ENCODE data around the gene GLCE. TPM values are rescaled to one million over a fixed set of nuclear protein-coding genes. Genes with fewer than 3 reads are reported as not detected.
"Not testable (repeated sequence)": the region's sequence is repeated elsewhere in the genome, so short reads cannot be mapped to it uniquely, and the experiment has no call there.

The GLCE gene
- total and polyA plus RNA-seq, 7 donors: 10.3 to 24.6 (median 13.9) TPM

DNA sequence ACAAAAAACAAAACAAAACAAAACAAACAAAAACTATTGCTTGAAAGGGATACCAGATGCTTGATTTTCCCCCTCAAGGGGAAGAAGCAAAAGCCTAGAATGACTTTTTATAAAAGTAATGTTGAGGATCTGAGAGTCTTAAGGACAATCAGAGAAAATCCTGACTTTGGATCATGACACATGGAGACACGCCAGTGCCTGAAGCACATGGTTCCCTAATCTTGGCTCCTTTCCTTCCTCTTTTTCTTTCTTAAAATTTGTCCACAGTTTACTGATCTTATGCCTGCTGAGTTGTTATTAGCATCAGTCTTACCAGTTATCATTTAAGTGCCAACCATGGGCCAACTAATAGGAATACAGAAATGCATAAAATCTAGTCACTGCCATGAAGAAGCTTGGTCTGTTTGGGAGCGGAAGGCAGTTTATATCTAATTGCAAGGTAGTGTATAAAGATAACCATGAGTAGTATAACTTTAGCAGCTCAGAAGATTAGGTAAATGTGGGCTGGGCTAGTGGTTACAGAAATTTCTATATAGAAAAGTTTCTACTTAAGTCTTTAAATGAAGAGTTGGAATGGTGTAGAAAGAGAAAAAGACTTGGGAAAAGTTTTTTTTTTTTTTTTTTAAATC, 6.9 kb downstream of the GLCE start:
- WGBS, 2 donors: 40 to 71% methylated on average over 2 of the region's 2 CpGs
- no peaks in the 10 kb centered on the region for H3K36me3 ChIP-seq
- no peaks in the 10 kb centered on the region for H3K9me3 ChIP-seq
- DNase-seq: no peak
- H3K4me3 ChIP-seq: no peak overlapping the region
- intact Hi-C loops (cut with DNase I): loop anchor here (10.0 kb wide), 1 partner anchor 227 kb away; no protein-coding TSS in a partner anchor
- no peaks in the 10 kb centered on the region for H3K4me1 ChIP-seq
- H3K27ac ChIP-seq: no peak overlapping the region
- TF ChIP-seq POLR2AphosphoS5 (IDR thresholded peaks at IDR 0.05): no peak
- no peak for TF ChIP-seq POLR2A (IDR thresholded peaks at IDR 0.05)
- no peak for TF ChIP-seq EP300 (IDR thresholded peaks at IDR 0.05)
- TF ChIP-seq, protein P1, sequence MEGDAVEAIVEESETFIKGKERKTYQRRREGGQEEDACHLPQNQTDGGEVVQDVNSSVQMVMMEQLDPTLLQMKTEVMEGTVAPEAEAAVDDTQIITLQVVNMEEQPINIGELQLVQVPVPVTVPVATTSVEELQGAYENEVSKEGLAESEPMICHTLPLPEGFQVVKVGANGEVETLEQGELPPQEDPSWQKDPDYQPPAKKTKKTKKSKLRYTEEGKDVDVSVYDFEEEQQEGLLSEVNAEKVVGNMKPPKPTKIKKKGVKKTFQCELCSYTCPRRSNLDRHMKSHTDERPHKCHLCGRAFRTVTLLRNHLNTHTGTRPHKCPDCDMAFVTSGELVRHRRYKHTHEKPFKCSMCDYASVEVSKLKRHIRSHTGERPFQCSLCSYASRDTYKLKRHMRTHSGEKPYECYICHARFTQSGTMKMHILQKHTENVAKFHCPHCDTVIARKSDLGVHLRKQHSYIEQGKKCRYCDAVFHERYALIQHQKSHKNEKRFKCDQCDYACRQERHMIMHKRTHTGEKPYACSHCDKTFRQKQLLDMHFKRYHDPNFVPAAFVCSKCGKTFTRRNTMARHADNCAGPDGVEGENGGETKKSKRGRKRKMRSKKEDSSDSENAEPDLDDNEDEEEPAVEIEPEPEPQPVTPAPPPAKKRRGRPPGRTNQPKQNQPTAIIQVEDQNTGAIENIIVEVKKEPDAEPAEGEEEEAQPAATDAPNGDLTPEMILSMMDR (IDR thresholded peaks at IDR 0.05): no peak
- H3K27me3 ChIP-seq: no peaks in the 10 kb centered on the region

DNA sequence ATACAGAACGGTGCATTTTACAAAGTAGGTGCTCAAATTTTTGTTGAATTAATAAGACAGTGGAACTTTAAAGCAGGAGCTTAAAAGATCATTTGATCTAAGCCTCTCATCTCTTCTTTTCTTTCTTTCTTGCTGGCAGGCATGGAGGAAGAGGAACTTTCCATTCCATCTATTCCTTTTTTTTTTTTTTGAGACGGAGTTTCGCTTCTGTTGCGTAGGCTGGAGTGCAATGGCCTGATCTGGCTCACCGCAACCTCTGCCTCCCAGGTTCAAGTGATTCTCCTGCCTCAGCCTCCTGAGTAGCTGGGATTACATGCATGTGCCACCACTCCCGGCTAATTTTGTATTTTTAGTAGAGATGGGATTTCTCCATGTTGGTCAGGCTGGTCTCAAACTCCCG, 7.9 kb downstream of the GLCE start:
- not testable (repeated sequence) for H3K4me3 ChIP-seq, H3K27me3 ChIP-seq, H3K9me3 ChIP-seq, H3K4me1 ChIP-seq, DNase-seq, H3K36me3 ChIP-seq, H3K27ac ChIP-seq
- WGBS, 2 donors: 91 to 94% methylated on average over 7 of the region's 7 CpGs
- intact Hi-C loops (cut with DNase I): loop anchor here (10.0 kb wide), 1 partner anchor 226 kb away; no protein-coding TSS in a partner anchor

DNA sequence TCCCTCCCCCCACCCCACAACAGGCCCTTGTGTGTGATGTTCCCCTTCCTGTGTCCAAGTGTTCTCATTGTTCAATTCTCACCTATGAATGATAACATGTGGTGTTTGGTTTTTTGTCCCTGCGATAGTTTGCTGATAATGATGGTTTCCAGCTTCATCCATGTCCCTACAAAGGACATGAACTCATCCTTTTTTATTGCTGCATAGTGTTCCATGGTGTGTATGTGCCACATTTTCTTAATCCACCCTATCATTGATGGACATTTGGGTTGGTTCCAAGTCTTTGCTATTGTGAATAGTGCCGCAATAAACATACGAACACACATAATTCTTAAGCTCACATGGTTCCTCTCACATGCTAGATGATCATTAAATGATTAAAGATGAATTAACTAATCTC, 9.1 kb downstream of the GLCE start:
- intact Hi-C loops (cut with DNase I): loop anchor here (10.0 kb wide), 1 partner anchor 225 kb away; no protein-coding TSS in a partner anchor
- H3K27ac ChIP-seq, H3K9me3 ChIP-seq, H3K4me1 ChIP-seq, H3K27me3 ChIP-seq, H3K36me3 ChIP-seq, H3K4me3 ChIP-seq, DNase-seq: not testable (repeated sequence)
- 93 to 94% methylated on average over 3 of the region's 3 CpGs for WGBS, 2 donors

DNA sequence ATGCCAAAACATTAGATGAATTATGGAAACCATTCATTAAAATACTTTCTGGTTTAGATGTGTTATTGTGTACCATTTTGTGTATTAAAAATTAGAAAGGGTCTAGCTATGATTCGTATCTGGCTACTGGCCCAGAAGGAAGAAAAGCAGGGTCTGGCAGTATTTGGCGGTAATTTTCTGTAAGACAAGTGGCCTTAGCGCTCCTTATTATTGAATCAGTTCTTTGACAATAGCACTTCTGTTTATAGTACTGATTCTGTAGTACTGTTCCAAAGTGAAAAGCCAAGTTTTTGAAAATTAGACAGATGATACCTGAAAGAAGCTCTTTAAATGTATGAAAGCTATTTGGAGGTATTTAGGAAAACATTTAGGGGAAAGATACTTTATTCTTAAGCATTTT, 10.2 kb downstream of the GLCE start:
- WGBS, 2 donors: 71 to 86% methylated on average over 3 of the region's 3 CpGs

DNA sequence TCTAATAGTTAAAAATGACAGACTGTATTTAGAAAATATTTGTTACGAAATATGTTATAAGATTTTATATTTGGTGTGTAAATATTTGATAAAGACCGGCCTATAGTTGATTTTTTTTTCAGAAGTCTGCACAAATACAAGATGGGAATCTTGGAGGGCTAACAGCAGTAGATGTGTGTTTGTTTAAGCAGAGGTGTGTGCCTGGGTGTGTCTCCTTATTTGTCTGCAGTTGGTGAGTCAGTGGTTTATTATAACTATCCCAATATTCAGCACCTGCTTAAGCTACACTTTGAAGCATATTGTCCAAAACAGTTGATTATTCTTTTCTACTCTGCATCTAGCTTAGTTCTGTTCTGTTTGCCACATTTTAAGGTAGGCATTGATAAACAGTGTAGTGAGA, 12.4 kb downstream of the GLCE start:
- Histone ChIP-seq H3K4me1 (no peaks in the 10 kb centered on the region), H3K36me3 (no peaks in the 10 kb centered on the region), H3K9me3 (no peaks in the 10 kb centered on the region), H3K27me3 (no peaks in the 10 kb centered on the region), H3K4me3 (no peak overlapping the region), H3K27ac (no peak overlapping the region)
- TF ChIP-seq POLR2AphosphoS5 (IDR thresholded peaks at IDR 0.05) (no peak), POLR2A (IDR thresholded peaks at IDR 0.05) (no peak), EP300 (IDR thresholded peaks at IDR 0.05) (no peak)
- TF ChIP-seq, protein P1 (IDR thresholded peaks at IDR 0.05): no peak
- 18 to 70% methylated on average over 2 of the region's 2 CpGs for WGBS, 2 donors
- intact Hi-C loops (cut with DNase I): no loop called here
- DNase-seq: no peak

More for the DNA sequence above, 10.2 kb downstream of the GLCE start:
- Histone ChIP-seq H3K4me3 (no peak overlapping the region), H3K36me3 (no peaks in the 10 kb centered on the region), H3K27ac (no peak overlapping the region), H3K27me3 (no peaks in the 10 kb centered on the region), H3K9me3 (no peaks in the 10 kb centered on the region), H3K4me1 (no peaks in the 10 kb centered on the region)
- TF ChIP-seq EP300 (IDR thresholded peaks at IDR 0.05): no peak
- TF ChIP-seq POLR2A (IDR thresholded peaks at IDR 0.05): no peak
- intact Hi-C loops (cut with DNase I): no loop called here
- DNase-seq: no peak

DNA sequence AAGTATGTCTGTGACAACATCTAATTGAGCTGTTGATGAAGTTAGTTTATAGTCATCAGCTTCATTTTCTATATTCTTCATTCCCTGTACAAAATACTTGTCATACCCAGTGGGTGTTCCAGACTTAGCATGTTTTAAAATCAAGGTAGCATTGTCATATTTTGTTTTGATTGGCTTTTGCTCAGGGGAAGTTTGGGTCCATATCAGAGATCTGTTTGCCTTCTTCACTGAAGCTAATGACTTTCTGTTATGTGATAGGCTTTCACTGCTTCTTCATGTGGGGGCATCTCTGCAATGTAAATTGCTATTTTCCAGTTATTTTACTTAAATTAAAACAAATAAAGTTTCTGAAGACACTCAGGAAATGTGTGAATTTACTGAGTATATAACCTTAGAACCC, 15.1 kb downstream of the GLCE start:
- intact Hi-C loops (cut with DNase I): no loop called here

More for the DNA sequence above, 15.1 kb downstream of the GLCE start:
- Histone ChIP-seq H3K4me1 (no peaks in the 10 kb centered on the region), H3K4me3 (no peak overlapping the region), H3K9me3 (no peaks in the 10 kb centered on the region), H3K36me3 (no peaks in the 10 kb centered on the region), H3K27ac (no peak overlapping the region), H3K27me3 (no peaks in the 10 kb centered on the region)
- no peak for DNase-seq
- TF ChIP-seq, protein P1 (IDR thresholded peaks at IDR 0.05): no peak
- TF ChIP-seq POLR2A (IDR thresholded peaks at IDR 0.05): no peak
- no peak for TF ChIP-seq EP300 (IDR thresholded peaks at IDR 0.05)
- no peak for TF ChIP-seq POLR2AphosphoS5 (IDR thresholded peaks at IDR 0.05)
